Measurements from ENCODE around the gene CHCHD10. TPM values are rescaled to one million over a fixed set of nuclear protein-coding genes. Genes with fewer than 3 reads are reported as not detected.

CHCHD10 gene
- total and polyA plus RNA-seq, 2 of the 8 experiments (the other 6 are each of a cell fraction or from before 2014, with no cell fraction given), result 58.3 to 94.5 TPM

DNA sequence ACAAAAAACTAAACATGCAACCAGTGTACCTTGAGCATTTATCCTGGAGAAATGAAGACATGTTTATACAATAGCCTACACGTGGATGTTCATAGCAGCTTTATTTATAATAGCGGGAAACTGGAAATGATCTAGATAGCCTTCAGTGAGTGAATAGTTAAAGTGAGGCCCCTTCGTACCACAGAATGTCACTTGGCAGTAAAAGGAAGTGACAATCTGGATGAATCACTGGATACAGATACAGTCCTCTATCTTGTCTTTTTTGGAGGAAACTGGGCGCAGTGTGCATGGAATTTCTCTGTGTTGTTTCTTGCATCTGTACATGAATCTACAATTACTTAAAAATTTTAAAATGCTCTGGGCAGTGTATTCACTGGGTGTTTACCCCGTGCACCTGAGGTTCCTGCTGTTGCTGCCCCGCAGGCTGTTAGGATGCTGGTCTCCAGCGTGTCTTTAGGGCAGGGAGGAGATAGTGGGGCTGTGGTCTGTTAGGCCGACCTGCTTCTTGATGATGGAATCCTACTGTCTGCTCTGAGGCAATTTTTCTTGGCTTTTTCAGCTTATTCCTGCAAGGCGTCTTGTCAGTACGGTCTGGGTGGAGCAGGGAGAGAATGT is 47.9 kb upstream of the CHCHD10 start (continued):
- TF ChIP-seq TCF12 (IDR thresholded peaks at IDR 0.05; ENCODE audit: low read depth, low read length), result no peak
